Activated CD4-positive, alpha-beta T cell treated with anti-CD3 and anti-CD28 coated beads, Interleukin-2, amount 50 U/mL, for 4 hours (primary cell): ENCODE measurements around the gene LIPJ.

Source experiments
- DNase-seq, 2 experiments: peaks; one replicate each; pipeline ENCODE4 v3.0.0-alpha.2; 2020

Gene LIPJ, protein sequence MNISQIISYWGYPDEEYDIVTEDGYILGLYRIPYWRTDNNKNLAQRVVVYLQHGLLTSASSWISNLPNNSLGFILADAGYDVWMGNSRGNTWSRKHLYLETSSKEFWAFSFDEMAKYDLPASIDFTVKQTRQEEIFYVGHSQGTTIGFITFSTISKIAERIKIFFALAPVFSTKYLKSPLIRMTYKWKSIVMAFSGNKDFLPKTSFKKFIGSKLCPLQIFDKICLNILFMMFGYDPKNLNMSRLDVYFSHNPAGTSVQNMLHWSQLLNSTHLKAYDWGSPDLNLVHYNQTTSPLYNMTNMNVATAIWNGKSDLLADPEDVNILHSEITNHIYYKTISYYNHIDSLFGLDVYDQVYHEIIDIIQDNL

DNA sequence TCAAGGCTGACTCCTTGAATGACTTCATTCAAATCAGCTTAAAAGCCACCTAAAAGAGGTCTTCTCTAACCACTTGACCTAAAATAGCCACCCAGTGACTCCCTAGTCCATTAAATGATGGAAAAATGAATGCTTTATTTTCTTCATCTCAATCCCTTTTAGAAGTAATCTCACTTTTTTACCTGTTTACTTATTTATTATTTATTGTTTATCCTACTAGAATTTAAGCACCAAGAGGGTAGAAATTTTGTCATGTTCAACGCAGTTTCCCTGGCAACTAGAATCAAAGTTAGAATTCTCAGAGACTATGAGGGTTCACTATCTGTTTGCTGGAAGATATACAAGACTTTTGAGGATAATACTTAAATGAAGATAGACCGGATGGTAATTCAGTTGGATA is at the start of gene LIPJ:
TSS of gene LIPJ (plus strand) at position 301 of the 400 bp plus-strand sequence. CDS start 3,926 bp downstream, outside the sequence.
- no peak for DNase-seq

GRCh38 chr10:88537322-88537721 is 49.2 kb upstream of the LIPJ start:
- no peak for DNase-seq

DNA sequence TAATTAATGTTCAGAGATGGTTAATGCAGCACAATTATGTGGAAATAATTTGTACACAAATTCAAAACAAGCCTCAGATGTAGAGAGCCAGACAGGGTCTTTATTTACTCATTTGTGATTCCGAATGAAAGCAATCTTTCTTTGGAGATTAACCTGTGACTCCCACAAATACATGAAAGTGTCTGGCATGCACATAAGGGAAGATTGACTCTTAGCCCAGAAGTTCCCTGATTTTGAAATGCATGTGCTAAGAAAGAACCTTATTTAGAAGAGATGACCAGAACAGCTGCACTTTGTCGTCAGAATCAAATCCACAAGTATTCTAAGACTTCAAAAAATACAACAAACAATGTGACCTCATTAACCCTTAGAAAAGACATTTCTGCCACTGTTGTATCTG is 48.5 kb upstream of the LIPJ start:
- no peak for DNase-seq

DNA sequence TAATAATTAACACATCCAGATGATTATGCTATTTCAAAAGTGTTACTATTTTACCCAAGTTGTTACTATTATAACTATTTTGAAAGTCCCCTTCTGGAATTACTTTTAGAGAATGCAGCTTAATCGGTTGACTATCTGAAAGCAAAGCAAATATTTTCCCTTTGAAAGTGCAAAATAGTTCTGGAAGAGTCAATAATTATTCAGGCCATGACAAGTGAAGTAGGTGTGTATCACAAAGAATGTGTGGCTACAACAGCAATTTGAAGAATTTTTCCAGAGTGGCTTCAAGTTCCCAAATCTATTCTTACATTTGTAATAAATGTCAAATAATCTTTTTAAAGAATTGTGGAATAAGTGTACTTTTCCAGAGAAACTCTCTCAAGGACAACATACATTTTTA is 46.2 kb upstream of the LIPJ start:
- DNase-seq = no peak

- DNase-seq = no peak
Measured at GRCh38 chr10:88541116-88541626, 45.4 kb upstream of the LIPJ start.

- DNase-seq = no peak
Measured at GRCh38 chr10:88542522-88542921, 44.0 kb upstream of the LIPJ start.

DNA sequence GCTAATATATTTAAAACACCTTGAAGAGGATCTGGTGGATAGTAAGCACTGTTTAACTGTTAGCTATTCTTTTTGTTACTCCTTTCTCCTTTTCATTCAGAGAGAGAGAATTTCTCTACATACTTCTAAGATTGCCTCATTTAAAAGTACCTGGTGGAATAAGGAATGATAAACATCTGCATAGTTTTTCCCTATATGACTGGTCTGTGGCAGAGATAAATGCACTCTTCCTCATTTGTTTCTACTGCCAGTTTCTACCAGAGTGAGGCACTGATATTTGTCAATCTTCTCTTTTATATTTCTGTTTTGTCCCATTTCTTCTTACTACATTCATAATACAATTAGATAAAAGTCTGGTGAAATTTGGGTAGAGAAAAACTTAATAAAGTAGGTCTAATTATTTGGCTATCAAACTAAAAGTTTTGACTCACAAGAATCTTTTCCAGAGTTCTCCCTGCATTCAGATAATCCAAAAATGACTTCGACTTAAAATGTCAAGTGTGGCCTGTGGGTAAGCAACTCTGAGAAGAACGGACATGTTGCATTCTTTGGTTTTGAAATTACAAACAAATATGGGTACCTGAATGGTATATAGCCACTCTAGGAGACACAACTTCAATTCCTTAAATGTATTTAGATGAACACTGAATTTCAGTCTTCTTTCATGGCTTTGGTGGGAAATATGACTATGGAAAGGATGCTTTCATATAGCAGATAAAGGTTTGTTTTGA is 42.3 kb upstream of the LIPJ start:
- no peak for DNase-seq

DNA sequence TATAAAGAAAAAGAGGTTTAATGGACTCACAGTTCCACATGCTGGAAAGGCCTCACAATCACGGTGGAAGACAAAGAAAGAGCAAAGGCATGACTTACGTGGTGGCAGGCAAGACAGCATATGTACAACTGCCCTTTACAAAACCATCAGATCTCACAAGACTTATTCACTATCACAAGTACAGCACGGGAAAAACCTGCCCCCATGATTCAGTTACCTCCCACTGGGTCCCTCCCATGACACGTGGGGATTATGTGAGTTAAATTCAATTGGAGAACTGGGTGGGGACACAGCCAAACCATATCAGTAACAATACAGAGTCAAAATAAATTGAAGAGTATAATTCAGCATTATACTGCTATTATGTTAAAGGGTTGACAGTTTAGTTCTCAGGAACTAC is 41.2 kb upstream of the LIPJ start:
- DNase-seq = no peak

DNA sequence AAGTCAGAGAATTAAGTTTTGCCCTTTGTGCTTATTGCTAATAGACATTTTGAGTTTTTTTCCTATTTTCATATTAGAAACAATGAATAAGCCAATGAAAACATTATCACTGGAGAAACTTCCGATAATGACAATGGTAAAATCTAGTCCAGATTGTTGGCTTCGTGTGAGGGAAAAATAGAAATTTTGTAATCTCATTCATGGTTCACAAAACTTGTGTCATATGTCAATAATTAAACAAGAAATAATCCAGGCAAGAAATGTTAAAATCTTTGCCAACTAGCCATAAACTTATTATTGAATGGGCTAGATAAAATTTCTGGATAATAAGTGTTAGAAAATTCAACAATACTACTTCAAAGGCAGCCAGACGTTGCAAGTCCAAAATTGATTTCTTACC is 40.1 kb upstream of the LIPJ start:
- no peak for DNase-seq

DNA sequence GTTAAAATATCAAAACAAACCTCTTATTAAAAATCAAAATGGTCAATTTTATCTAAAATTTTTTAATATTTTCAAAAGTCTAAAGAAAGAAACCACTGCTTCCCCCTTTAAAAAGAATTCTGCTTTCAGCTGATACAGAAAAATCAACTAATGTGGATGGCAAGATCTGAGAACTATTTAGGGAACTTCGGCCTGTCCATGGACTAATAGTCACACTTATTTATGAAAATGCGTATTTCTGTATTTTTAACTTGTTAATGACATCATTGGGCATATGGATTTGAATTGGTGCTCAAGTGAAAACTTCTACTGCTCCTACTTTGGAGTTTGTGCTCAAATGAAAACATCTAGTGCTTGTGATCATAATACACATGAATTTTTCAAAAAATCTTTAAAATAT is 35.3 kb upstream of the LIPJ start:
- DNase-seq = no peak

DNA sequence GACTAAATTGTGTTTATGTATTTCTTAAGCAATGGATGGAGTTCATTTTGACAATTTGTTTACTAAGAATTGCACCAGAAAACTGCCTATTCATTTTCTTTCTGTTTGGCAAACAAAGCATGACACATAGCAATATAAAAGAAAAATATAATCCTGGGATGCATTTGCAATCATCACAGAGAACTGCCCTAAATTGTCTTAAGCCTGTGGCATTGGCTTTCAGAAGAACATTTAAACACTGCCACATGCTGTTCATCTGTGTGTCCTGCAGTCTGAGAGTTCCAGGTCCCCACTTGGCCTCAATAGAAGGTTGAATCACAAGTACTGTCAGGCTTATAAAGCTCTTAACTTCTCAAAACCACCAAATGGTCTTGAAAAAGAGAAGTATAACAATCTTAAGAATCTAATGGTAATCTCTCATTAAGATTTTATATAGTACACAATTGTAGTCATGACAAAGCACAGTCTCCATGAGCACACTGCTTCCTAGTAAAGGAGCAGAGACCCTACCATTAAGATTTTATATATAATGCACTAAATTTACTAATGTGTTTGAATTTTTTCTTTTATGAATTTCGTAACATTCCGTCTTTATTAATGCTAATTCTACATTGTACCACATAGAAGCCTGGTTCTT is 33.3 kb upstream of the LIPJ start:
- DNase-seq = peak; percentile 17 to 22

GRCh38 chr10:88555190-88555908 is 31.2 kb upstream of the LIPJ start:
- DNase-seq = no peak

DNA sequence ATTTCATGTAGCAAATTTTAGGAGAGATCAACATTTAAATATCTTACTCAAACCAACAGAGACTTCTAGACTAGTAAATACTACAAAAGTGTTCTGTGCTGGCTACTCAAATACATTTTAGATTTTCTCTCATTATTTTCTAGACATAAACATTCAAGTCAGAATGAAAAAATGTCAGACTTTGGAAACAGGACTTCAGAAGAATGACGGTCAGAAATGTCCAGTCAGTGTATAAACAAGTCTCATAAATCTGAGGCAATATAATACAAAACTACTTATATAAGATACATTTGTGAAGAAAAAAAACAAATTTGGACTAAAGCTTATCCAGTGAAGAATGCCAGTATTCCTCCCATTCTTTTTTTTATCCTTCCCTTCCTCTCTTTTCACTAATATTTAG is 29.3 kb upstream of the LIPJ start:
- DNase-seq = no peak

- DNase-seq = no peak
Measured at GRCh38 chr10:88557658-88558057, 28.9 kb upstream of the LIPJ start.

- DNase-seq = no peak
Measured at GRCh38 chr10:88562152-88562551, 24.4 kb upstream of the LIPJ start.

DNA sequence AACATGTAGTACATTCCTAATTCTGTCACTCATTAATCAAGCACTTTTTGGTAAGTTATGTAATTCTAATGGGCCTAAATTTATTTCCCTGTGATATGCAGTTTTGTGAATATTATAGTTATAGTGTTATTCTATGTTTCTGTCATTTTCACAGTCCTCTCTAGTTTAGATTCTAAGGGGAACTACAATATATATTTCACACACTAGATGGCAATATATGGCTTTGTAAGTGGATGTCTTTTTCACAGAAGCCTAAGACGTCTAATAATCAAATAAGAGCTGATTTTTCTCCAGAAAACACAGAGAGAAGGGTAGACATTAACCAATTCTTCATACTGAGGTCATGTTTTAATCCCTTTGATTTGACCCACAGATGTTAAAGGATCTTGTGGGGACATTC is 21.5 kb upstream of the LIPJ start:
- no peak for DNase-seq

GRCh38 chr10:88582411-88582805 is 4.2 kb upstream of the LIPJ start:
- no peak for DNase-seq

- DNase-seq = peak; percentile 46 to 54
Measured at GRCh38 chr10:88582806-88583583, 3.6 kb upstream of the LIPJ start, which contains the start of gene RNLS. TSS of gene RNLS (minus strand) at chr10:88583318.

- no peak for DNase-seq
Measured at GRCh38 chr10:88583584-88583957, 3.0 kb upstream of the LIPJ start.

DNA sequence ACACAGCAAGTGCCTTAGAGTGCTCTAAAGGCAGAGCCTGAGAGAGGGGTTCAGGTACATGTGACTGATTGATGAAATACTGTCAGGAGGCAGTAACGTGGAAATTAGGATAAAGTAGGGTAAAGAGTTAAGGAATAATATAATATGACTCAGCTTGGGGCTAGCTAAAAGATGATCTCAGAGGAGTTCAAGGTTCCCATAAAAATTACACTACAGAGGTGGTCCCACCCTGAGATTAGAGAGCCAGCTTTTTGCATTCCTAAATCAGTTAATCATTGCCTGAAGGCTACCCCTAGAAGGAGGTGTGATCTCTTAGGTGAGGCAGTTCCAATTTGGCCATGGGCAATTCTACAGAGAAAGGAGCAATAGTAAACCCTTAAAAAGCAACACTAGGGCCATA is 5.8 kb downstream of the LIPJ start:
- no peak for DNase-seq

GRCh38 chr10:88592906-88593305 is 6.3 kb downstream of the LIPJ start:
- DNase-seq = no peak

- no peak for DNase-seq
Measured at GRCh38 chr10:88594482-88594881, 7.9 kb downstream of the LIPJ start.
